Measurements from ENCODE around the gene FRMD4A.

Gene FRMD4A

GRCh38 chr10:13751191-13751764 lies 579.4 kb downstream of the FRMD4A start:
- no peak for DNase-seq (ENCODE audit: low read depth)

DNA sequence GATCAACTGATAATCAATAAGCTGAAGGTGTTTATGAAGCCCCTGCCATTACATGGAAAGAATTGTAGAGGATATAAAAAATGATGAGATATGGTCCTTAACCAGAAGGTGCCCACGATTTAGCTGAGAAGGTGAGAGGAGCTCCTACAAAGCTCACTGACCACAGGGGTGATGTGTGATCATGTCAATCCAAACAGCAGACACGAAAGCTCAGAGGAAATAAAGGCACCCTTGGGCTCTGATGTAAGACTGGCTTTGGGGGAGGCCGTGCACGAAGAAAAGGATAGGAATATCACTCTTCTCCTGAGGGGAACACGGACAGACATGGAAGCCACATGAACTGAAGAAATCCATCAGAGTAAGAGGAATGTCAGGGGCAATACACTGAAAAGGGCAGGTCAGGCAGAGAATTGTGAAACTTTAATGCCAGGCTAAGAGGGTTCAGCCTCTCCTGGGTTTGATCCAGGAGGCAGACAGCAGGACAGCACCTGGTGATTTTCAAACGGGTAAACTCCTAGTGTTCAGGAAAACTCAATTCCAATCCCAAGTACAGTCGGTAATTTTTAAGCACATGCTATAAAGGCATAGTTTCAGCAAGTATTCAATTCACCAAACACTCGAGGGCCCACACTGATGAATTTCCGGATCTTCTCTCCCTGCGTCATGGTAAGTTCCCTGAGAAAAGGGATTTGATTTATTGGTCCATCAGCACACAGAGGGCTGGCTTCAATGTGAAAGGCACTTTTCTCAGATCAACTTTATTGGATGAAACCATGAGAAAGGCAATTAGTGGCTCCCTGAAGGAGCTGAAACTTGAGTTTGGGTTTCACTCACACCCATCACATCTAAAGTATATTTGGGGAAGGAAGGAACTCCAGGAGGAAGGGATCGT lies 580.2 kb downstream of the FRMD4A start:
- DNase-seq (ENCODE audit: low read depth): no peak

DNA sequence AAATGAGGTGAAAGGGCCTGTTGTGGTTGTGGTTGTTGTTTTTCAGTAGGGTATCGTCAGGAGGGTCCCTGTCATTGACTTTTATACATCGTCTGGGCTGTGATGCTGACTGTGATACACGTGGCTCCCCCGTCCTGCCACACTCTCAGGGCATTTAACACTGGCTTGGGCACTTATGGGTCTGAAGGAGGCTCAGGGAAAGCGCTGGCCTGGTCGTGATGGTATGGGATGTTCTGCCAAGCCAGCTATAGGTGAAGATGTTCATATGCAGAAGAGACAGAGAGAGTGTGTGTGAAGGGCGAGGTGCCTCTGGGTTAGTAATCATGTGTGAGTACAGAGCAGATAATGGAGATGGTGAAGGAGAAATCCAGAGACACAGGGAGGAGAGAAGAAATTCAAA lies 585.5 kb downstream of the FRMD4A start:
- no peak for DNase-seq (ENCODE audit: low read depth)

DNA sequence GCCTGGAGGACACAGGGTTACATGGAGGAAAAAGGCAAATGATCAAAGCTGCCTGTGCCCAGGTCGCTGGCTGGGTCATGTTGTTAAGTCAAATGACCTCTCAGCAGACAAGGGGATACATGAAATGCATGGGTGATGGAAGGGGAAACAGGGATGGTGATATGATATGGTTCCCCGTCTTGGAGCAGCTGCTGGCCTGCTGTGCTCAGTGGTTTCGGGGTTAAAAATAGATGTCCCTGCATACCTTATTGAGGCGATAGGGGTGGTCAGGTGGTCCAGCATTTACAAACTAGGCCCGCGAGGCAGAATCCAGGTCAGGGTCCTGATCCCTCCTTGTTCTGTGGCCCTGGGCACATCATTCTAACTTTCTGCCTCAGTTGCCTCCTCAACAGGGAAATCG lies 586.8 kb downstream of the FRMD4A start:
- DNase-seq (ENCODE audit: low read depth): no peak

DNA sequence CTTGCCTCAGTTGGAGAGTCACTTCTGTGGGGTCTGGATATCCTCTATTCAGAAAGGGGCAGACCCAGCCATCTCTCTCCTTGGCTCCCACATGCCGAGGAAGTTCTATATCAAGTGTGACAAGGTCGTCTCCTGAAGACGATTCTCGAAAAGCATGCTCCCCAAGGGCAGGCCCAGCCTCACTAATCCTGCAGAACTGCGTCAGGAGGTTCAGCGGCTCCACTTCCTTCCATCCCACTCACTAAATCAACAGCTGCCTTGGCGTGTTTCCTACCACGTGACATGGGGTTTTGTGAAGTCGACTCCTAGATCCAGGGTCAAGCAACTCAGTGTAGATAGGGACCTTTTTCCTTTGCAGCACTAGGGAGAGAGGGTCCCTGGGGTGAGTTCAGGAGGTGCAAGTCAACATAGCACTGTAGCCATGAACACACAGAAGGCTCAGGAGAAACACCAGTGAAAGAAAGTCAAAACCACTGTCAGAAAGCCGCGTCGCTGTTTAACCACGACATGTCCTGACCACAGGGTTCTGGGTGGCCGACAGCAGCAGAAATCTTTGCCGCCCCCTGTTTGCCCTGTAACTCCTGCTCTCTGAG lies 587.5 kb downstream of the FRMD4A start:
- no peak for DNase-seq (ENCODE audit: low read depth)

GRCh38 chr10:13741438-13741837 lies 589.3 kb downstream of the FRMD4A start:
- no peak for DNase-seq (ENCODE audit: low read depth)

GRCh38 chr10:13740461-13740860 lies 590.3 kb downstream of the FRMD4A start:
- DNase-seq (ENCODE audit: low read depth): no peak

DNA sequence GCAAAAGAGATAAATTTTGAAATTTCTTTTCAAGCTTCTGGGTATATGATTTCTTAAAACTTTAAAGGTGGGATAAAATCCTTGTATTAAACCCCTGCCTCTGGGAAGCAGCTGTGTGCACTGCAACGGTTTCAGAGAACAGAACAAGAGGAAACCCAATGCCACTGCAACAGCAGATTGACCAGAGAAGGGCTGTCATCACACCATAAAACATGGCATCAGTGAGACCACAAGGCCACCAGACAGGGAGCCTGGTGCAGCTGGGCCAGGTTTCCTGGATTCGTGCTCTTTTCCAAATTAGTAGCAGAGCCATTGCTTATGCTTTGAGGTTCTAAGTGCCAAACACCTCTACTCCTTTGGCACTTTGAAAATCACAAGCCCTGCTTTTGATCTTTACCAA lies 591.5 kb downstream of the FRMD4A start:
- DNase-seq (ENCODE audit: low read depth): no peak

DNA sequence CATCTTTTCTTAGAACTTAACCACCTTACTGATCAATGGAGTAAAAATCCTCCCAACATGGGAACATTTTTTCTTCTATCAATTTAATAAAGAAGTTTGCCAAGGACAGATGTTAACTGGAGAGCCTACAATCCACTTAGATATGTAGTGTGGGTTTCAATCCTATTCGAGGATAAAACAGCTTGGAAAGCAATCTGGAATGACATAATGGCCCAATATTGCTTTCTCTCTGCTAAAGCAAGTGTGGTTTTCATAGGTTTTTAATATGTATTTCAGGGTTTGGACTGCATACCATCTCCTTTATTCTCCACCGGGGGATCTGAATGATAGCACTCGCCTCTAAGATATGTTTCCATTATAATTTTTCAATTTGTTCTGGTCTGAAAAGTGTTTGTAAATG lies 594.2 kb downstream of the FRMD4A start:
- DNase-seq (ENCODE audit: low read depth): no peak

DNA sequence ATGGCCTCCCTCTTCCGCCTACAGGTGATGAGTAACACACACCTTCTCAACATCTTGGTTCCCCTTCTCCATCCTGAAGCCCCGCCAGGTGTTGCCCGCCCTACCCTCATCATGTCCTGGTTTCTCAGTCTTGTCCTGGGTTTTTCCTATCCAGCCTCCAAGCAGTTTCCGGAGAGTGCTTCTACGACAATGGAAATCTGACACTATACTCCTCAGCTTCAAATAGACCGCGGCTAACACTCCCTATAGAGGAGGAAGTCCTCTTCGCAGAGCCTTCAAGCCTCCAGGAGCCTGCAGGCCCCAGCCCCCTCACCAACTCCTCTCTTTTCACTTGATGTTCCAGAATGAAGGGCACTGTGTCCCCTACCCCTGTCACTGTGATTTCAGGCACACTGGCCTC lies 596.6 kb downstream of the FRMD4A start:
- DNase-seq (ENCODE audit: low read depth): no peak

GRCh38 chr10:13733071-13733470 lies 597.7 kb downstream of the FRMD4A start:
- no peak for DNase-seq (ENCODE audit: low read depth)

DNA sequence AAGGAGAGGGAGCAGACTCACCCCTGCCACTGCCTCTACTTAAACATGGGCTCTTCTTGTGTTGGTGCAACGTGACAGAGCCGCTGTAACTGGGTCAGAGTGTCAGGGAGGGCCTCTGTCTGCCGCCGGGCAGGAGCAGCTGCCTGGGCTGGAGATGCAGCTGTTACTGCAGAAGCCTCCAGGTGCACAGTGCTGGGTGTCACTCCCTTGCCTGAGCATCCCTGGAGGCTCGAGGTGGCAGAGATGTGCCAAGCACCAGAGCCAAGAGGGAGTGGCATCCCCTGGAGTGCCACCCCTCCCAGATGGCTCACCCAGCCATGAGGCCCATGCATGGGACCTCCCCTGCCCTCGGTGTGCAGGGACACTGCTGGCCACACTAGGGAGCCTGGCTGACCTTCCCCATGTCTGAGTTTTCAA lies 598.3 kb downstream of the FRMD4A start:
- DNase-seq (ENCODE audit: low read depth): no peak

DNA sequence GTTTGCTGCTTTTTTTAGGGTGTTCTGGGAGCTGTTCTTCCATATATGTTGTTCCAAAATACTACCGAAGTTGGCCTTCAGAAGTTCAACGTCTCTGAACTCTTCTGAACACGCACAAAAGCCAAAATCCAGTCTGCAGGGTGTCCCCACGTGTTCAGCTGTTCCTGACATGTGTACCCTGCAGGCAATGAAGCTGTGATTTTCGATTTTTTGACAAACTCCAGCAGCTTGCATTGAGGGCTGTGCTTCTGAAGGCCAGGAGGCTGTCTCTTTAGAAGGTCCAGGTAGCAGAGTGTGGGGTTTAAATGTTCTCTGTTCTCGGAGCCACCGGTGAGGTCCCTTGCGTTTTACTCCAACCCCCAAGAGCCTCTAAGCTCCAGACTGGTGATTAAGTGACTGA lies 598.9 kb downstream of the FRMD4A start:
- no peak for DNase-seq (ENCODE audit: low read depth)

DNA sequence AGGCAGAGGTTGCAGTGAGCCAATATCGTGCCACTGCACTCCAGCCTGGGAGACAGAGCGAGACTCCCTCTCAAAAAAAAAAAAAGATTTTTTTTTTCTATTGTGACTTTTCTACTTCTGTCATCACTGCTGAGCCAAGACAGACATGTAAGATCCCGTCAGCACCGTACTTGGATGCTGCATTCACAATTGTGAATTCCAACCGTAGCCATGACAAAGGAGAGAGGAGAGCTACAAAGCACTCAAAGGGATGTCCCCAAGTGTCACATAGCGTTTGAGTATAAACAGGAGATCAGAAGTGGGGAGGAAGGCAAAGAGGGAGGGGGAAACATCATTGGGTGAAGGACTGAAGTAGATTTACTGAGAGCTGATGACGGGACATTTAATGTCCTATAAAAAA lies 599.8 kb downstream of the FRMD4A start:
- no peak for DNase-seq (ENCODE audit: low read depth)

DNA sequence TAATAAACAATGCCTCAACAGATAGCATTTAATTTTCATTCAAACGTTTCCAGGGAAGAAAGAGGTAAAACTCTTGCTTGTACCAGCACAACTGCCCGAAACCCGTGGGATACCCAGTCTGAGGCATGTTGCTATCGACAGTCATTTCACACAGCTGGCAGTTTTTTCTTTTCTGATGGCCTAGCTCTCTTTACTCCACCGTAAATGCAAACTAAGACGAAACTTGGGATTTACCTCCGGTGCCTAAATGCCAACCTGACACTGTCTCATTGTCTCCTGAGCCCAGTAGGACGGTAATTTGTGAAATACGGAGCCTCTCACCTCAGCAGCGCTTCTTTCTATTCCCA lies 600.4 kb downstream of the FRMD4A start:
- no peak for DNase-seq (ENCODE audit: low read depth)

- DNase-seq (ENCODE audit: low read depth): no peak
Measured at GRCh38 chr10:13729586-13730305, 601.0 kb downstream of the FRMD4A start.

GRCh38 chr10:13728898-13729535 lies 601.7 kb downstream of the FRMD4A start:
- no peak for DNase-seq (ENCODE audit: low read depth)

DNA sequence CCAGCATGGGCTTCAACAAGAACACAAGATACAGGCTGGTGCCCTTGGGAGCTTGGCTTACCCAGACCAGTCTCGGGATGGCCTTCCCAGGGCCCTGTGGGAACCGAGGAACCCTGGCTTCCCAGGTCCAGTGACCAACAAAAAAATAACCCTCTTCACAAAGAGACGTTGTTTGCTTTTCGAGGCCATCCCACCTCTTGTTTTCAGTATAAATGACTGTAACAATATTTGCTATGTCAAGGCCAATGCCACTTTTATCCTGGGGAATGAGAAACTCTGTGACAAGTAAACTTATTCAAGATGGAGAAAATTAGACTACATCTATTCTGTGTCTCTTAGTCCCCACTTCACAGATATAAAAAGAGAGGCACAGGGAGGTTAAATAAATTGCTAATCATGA lies 605.1 kb downstream of the FRMD4A start:
- DNase-seq (ENCODE audit: low read depth): no peak

DNA sequence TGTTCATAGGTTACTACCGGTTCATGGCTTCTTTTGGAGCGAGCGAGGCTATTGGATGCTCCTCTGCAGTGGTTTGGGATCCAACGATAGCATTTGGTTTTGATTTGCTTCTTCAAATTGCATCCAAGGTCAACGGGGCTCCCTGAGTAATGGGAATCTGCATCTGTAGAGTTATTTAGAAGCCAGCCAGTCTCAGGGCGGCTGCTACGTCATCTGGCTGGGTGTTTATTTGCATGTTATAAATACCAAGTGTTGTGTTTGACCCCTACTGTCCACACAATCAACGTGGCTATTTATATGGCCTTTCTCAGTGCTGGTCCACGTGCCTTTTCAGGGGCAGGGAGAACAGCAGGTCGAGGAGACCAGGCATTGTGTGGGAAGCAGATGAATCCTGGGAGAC lies 606.2 kb downstream of the FRMD4A start:
- no peak for DNase-seq (ENCODE audit: low read depth)

GRCh38 chr10:13722747-13723653 lies 607.7 kb downstream of the FRMD4A start:
- no peak for DNase-seq (ENCODE audit: low read depth)

- DNase-seq (ENCODE audit: low read depth): no peak
Measured at GRCh38 chr10:13721486-13721885, 609.2 kb downstream of the FRMD4A start.

Measured in CMK (cell line).